ENCODE measurements around the gene LRP10. TPM values are rescaled to one million over a fixed set of nuclear protein-coding genes. Genes with fewer than 3 reads are reported as not detected.

LRP10 gene
- total RNA-seq, 3 donors from 2014 or later = 70.1 to 97.5 (median 82.3) TPM

GRCh38 chr14:22923746-22924145, 52.2 kb downstream of the LRP10 start:
- DNase-seq (ENCODE audit: low spot score in 2 of 2) = no peak
- intact Hi-C loops (cut with DNase I; ENCODE audit: low total_unique reads) = no loop called here
- H3K9me3 ChIP-seq = no peaks in the 10 kb centered on the region
- TF ChIP-seq POLR2A (IDR thresholded peaks at IDR 0.05) (no peak), CTCF (IDR thresholded peaks at IDR 0.05) (no peak), POLR2AphosphoS5 (IDR thresholded peaks at IDR 0.05) (no peak)
- H3K27me3 ChIP-seq = no peaks in the 10 kb centered on the region
- no peak overlapping the region for H3K27ac ChIP-seq
- H3K4me3 ChIP-seq = no peak overlapping the region
- H3K36me3 ChIP-seq = peaks cover 9% of the 10 kb centered on the region
- H3K4me1 ChIP-seq = peaks cover 3 to 11% of the 10 kb centered on the region in 2 donors

- intact Hi-C loops (cut with DNase I; ENCODE audit: low total_unique reads) = no loop called here
- DNase-seq (ENCODE audit: low spot score in 2 of 2) = no peak
- H3K4me3 ChIP-seq = no peak overlapping the region
- peaks cover 3 to 11% of the 10 kb centered on the region in 2 donors for H3K4me1 ChIP-seq
- H3K27ac ChIP-seq = no peak overlapping the region
- peaks cover 9% of the 10 kb centered on the region for H3K36me3 ChIP-seq
- H3K27me3 ChIP-seq = no peaks in the 10 kb centered on the region
- H3K9me3 ChIP-seq = no peaks in the 10 kb centered on the region
- no peak for TF ChIP-seq POLR2A (IDR thresholded peaks at IDR 0.05)
- TF ChIP-seq CTCF (IDR thresholded peaks at IDR 0.05) = no peak
- TF ChIP-seq POLR2AphosphoS5 (IDR thresholded peaks at IDR 0.05) = no peak
These were observed 54.0 kb downstream of the LRP10 start for GRCh38 chr14:22925513-22925912.

- Histone ChIP-seq H3K9me3 (no peaks in the 10 kb centered on the region), H3K4me3 (no peak overlapping the region), H3K27ac (no peak overlapping the region), H3K36me3 (peaks cover 9% of the 10 kb centered on the region), H3K27me3 (no peaks in the 10 kb centered on the region), H3K4me1 (peaks cover 3 to 11% of the 10 kb centered on the region in 2 donors)
- TF ChIP-seq CTCF (IDR thresholded peaks at IDR 0.05) = no peak
- TF ChIP-seq POLR2A (IDR thresholded peaks at IDR 0.05) = no peak
- TF ChIP-seq POLR2AphosphoS5 (IDR thresholded peaks at IDR 0.05) = no peak
- intact Hi-C loops (cut with DNase I; ENCODE audit: low total_unique reads) = no loop called here
- no peak for DNase-seq (ENCODE audit: low spot score in 2 of 2)
These were observed 54.8 kb downstream of the LRP10 start for GRCh38 chr14:22926316-22926715.

GRCh38 chr14:22928237-22929103, 56.9 kb downstream of the LRP10 start:
- Histone ChIP-seq H3K27me3 (no peaks in the 10 kb centered on the region), H3K9me3 (no peaks in the 10 kb centered on the region), H3K27ac (peak overlapping the region; percentile 95 to 97), H3K36me3 (peaks cover 3% of the 10 kb centered on the region), H3K4me3 (peak overlapping the region; percentile 72 to 95 (median 93)), H3K4me1 (peaks cover 3 to 11% of the 10 kb centered on the region in 2 donors)
- no peak for DNase-seq (ENCODE audit: low spot score in 2 of 2)
- intact Hi-C loops (cut with DNase I; ENCODE audit: low total_unique reads) = no loop called here
- TF ChIP-seq POLR2A (IDR thresholded peaks at IDR 0.05) (no peak), POLR2AphosphoS5 (IDR thresholded peaks at IDR 0.05) (no peak)

GRCh38 chr14:22929104-22929960, 57.8 kb downstream of the LRP10 start, which contains the start of gene PRMT5:
TSS of gene PRMT5 (minus strand) at chr14:22929376. CDS start at chr14:22929361, 15 bp downstream.
- TF ChIP-seq POLR2AphosphoS5 (IDR thresholded peaks at IDR 0.05) (peak; percentile 93 to 95 (median 94)), CTCF (IDR thresholded peaks at IDR 0.05) (peak in 1 of 3 donors; percentile 31), POLR2A (IDR thresholded peaks at IDR 0.05) (peak; percentile 94)
- peak within 1 kb of the TSS; percentile 95 to 97 for H3K27ac ChIP-seq
- H3K36me3 ChIP-seq = peaks cover 3% of the 10 kb centered on the region
- intact Hi-C loops (cut with DNase I; ENCODE audit: low total_unique reads) = no loop called here
- no peaks in the 10 kb centered on the region for H3K9me3 ChIP-seq
- H3K4me1 ChIP-seq = peaks cover 3 to 11% of the 10 kb centered on the region in 2 donors
- peak; percentile 99 to 100 for DNase-seq (ENCODE audit: low spot score in 2 of 2)
- H3K27me3 ChIP-seq = no peaks in the 10 kb centered on the region
- H3K4me3 ChIP-seq = peak within 1 kb of the TSS; percentile 72 to 95 (median 93)
